ENCODE results near the gene IRF4.

DNA sequence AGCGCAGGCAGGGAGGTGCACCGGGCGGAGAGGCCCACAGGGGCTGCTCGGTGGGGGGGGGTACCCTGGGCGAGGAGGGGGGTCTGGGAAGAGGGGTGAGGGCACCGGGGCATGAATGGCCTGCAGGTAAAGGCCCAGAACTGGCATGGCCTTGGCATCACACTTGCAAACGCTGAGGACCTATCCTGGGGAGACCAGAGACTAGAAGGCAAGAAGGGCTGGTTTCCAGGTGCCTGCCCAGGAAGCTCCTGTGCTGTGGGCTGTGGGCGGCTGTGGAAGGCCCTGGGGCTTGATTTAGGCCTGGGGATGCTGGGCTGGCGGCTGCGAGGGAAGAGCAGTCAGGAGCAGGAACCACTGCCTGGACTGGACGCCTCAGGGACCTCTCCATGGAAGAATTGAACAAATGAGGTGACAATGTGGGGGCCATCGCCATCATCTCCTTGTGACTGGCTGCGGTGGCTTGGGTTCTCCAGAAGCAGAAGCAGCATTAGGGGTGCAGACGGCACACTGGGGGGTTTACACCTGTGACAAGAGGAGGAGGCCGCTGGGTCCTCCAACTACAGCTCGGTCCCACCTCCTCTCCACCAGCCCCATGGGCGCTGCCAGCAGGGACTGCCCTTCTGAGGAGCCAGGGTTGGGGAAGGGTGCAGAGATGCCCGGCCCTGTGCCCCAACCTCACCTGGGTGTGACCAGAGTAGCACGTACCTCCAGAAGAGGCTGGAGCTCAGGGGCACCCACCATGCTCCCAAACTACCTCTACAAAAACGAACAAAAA, 32.1 kb upstream of the IRF4 start:
- TF ChIP-seq POLR2A (IDR thresholded peaks at IDR 0.05) = no peak
- TF ChIP-seq, protein P1, sequence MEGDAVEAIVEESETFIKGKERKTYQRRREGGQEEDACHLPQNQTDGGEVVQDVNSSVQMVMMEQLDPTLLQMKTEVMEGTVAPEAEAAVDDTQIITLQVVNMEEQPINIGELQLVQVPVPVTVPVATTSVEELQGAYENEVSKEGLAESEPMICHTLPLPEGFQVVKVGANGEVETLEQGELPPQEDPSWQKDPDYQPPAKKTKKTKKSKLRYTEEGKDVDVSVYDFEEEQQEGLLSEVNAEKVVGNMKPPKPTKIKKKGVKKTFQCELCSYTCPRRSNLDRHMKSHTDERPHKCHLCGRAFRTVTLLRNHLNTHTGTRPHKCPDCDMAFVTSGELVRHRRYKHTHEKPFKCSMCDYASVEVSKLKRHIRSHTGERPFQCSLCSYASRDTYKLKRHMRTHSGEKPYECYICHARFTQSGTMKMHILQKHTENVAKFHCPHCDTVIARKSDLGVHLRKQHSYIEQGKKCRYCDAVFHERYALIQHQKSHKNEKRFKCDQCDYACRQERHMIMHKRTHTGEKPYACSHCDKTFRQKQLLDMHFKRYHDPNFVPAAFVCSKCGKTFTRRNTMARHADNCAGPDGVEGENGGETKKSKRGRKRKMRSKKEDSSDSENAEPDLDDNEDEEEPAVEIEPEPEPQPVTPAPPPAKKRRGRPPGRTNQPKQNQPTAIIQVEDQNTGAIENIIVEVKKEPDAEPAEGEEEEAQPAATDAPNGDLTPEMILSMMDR (IDR thresholded peaks at IDR 0.05 in 4 of 5, conservative IDR thresholded peaks at IDR 0.05 in 1 of 5) = no peak

All from gastrocnemius medialis (tissue), 4 donors.